SIG-M5 treated with dmso at 0.1 percent for 504 hours (cell line): ENCODE results near the gene OPA3.
A peak's percentile ranks its signal among the peaks of the same experiment; 100 is the strongest.
"Not testable (repeated sequence)": the region's sequence is repeated elsewhere in the genome, so short reads cannot be mapped to it uniquely, and the experiment has no call there.

Experiments
- DNase-seq: peaks from one replicate; lab custom pipeline; 2025; ENCODE audit not compliant: unreplicated experiment; lab: John Stamatoyannopoulos, UW

OPA3 gene

GRCh38 chr19:45523642-45524256 is 60.9 kb downstream of the OPA3 start:
- peak; percentile 90 for DNase-seq

DNA sequence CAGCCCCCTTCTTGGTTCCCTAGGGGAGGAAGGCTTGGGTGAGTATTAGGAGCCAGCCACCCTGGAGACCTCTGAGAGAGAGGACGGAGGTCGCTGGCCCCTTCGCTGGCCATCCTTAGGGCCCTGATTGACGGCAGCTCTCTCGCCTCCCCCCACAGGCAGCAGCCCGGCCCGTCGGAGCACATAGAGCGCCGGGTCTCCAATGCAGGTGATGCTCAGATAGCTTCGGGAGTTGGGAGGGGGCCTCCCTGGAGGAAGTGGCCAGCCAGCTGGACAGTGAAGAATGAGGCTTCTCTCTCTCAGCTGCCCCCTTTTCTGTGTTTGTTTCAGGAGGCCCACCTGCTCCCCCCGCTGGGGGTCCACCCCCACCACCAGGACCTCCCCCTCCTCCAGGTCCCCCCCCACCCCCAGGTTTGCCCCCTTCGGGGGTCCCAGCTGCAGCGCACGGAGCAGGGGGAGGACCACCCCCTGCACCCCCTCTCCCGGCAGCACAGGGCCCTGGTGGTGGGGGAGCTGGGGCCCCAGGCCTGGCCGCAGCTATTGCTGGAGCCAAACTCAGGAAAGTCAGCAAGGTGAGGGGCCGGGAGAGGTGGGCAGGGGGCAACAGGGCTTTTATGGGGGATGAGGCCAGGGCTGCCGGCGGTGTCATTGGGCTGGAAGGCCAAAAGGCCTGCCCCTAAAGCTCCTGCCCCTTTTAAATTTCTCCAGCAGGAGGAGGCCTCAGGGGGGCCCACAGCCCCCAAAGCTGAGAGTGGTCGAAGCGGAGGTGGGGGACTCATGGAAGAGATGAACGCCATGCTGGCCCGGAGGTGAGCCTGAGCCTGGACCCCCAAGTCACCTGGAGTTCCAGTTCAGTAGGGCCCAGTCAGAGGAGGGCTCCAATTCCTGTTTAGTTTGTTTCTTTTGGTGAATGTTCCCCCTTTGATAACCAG is 62.3 kb downstream of the OPA3 start:
- DNase-seq = no peak

- no peak for DNase-seq
These were observed 66.2 kb downstream of the OPA3 start for GRCh38 chr19:45518469-45518826.

DNA sequence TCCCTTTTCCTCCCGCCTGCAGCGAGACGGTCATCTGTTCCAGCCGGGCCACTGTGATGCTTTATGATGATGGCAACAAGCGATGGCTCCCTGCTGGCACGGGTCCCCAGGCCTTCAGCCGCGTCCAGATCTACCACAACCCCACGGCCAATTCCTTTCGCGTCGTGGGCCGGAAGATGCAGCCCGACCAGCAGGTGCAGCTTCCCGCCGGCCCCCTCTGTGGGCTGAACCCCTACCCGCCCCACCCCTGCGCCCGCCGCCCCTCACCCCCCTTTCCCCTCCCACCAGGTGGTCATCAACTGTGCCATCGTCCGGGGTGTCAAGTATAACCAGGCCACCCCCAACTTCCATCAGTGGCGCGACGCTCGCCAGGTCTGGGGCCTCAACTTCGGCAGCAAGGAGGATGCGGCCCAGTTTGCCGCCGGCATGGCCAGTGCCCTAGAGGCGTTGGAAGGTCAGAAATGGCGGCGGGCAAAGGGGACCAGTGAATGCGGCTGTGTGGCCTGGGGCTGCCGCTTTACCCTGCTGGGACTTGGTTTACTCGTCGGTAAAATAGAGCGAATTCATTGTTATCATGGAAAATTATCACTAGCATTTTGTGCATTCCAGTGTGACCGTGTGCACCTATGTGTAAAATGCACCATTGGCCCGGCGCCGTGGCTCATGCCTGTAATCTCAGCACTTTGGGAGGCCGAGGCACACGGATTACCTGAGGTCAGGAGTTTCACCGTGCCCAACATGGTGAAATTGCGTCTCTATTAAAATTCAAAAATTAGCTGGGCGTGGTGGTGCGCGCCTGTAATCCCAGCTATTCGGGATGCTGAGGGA is 66.7 kb downstream of the OPA3 start:
- no peak for DNase-seq

DNA sequence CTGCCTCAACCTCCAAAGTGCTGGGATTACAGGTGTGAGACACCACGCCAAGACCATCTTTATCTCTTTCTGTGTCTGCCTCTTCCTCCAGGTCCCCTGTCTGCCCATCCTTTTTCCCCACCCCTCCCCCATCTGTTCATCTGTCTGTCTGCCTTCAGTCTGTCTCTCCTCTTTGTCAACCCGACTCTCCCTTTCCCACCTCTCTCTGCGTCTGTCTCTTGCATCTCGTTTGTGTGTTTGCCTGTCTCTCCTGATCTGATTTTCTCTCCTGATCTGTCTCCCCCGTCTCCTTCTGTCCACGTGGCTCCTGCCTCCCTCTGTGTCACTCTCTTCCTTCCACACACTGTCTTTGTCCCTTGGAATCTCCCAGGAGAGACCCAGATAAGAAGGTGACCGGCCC is 67.4 kb downstream of the OPA3 start:
- DNase-seq = no peak

DNA sequence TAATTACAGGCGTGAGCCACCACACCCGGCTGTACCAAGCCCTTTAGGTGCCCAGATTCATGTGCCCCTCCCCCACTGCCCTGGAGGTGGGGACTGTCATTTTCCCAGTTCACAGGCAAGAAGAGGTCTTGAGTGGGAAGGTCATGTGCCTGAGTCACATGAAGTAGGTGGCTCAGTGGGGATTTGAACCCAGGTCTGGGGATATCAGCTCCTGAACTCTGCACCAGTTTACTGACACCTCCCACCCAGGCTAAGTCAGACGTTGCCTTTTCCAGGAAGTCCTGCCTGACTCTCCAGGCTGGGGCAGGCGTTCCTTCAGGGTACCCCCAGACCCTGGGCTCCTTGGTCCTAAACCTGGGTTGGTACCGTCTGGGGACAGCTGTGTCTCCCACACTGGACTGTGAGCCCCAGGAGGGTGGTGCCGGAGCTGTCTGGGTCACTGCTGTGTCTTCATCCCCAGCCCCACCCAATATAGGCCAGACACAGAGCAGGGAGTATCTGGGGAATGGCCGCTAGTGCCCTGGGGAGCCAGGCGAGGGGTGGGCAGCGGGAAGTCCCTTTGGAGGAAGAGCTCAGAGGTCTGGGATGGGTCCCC is 68.7 kb downstream of the OPA3 start:
- DNase-seq = no peak

GRCh38 chr19:45515081-45515624 is 69.4 kb downstream of the OPA3 start:
- peak; percentile 92 for DNase-seq

DNA sequence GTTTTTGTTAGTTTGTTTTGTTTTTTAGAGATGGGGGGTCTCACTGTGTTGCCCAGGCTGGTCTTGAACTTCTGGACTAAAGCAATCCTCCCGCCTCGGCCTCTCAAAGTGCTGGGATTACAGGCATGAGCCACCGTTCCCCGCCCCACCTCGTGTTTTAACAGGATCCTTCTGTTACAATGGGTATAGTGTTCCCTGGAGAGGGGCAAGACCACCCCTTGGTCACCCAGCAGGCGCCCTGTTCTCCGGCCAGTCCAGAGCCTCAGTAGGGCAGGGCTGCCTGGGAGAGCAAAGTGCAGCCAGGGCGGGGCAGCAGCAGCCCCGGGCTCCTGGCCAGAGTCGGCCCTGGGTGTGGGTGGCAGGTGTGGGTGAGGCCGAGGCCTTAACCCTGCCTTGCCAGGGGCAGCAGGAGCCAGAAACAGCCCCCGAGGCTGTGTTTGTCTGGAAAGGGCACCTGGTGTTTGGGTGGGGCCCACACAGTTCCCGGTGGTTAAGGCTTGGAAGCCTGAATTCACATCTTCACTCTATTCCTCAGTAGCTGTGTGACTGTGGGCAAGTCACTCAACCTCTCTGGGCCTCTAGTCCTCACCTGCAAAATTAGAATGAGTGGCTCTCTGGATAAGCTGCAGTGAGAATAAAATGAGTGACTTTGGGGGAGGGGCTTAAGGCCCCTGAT is 70.1 kb downstream of the OPA3 start:
- no peak for DNase-seq

GRCh38 chr19:45512881-45513483 is 71.6 kb downstream of the OPA3 start:
- no peak for DNase-seq

- DNase-seq = no peak
These were observed 73.5 kb downstream of the OPA3 start for GRCh38 chr19:45511074-45511473.

GRCh38 chr19:45510352-45510751 is 74.2 kb downstream of the OPA3 start:
- DNase-seq = not testable (repeated sequence)

- no peak for DNase-seq
These were observed 74.9 kb downstream of the OPA3 start for GRCh38 chr19:45509692-45510015.

GRCh38 chr19:45508861-45509691 is 75.5 kb downstream of the OPA3 start:
- no peak for DNase-seq

- no peak for DNase-seq
These were observed 76.2 kb downstream of the OPA3 start for GRCh38 chr19:45508417-45508860.

GRCh38 chr19:45507872-45508416 is 76.7 kb downstream of the OPA3 start:
- DNase-seq = no peak

- DNase-seq = peak; percentile 91
These were observed 77.4 kb downstream of the OPA3 start, which contains the start of gene VASP for GRCh38 chr19:45506989-45507871. Gene VASP (plus strand): TSS chr19:45507479. CDS start chr19:45507772, 293 bp downstream.

- peak; percentile 84 for DNase-seq
These were observed 78.2 kb downstream of the OPA3 start for GRCh38 chr19:45506246-45506988.
